Islet of Langerhans (tissue), 1 donor: ENCODE results near the gene ROS1.
A peak's percentile ranks its signal among the peaks of the same experiment; 100 is the strongest.
"Not testable (repeated sequence)": the region's sequence is repeated elsewhere in the genome, so short reads cannot be mapped to it uniquely, and the experiment has no call there.

Source experiments
- FAIRE-seq: peaks from one replicate; lab custom pipeline; 2011; peaks lifted over from hg19 to GRCh38; lab: Jason Lieb, UNC

ROS1 gene

DNA sequence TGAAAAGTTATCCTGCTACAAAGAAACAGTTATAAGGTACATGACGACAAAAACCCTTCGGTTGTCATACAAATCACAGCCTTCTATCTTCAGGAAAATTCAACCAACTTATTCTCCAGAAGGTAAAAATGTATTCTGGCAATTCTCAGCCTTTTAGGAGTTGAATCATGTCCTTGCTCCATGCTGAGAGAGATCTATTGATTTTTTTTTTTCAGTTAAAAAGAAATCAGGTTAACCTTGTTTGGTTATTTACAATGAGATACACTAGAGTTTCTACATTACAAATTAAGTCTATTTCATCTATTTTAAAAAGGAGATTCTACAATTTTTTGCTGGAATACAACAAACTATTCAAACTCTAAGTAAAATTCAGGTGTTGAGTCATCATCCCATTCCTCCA lies 45.4 kb downstream of the ROS1 start:
- no peak for FAIRE-seq

DNA sequence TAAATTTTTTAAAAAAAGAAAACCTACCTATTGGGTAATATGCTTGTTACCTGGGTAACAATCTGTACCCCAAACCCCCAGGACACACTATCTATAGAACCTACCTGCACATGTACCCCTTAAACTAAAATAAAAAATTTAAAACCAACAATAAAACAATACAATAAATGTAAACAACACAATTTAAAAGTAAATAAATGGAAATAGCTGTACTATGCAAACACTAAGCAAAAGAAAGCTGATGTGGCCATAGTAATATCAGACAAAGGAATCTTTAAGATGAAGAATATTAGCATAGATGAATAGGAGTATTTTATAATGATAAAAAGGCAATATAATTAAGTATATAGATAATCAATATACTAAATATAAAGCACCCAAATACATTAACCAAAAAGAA lies 50.3 kb downstream of the ROS1 start:
- no peak for FAIRE-seq

DNA sequence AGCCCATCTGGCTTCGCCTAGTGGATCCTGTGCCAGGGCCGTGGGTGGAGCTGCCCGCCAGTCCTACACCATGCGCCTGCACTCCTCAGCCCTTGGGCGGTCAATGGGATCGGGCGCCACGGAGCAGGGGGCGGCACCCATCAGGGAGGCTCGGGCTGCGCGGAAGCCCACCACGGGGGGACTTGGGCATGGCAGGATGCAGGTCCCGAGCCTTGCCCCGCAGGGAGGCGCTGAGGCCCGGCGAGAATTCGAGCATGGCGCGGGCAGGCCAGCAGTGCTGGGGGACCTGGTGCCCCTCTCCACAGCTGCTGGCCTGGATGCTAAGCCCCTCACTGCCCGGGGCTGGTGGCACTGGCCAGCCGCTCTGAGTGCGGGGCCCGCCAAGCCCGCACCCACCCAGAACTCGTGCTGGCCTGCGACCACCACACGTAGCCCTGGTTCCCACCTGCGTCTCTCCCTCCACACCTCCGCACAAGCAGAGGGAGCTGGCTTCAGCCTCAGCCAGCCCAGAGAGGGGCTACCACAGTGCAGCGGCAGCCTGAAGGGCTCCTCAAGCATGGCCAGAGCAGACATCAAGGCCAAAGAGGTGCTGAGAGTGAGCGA lies 52.4 kb downstream of the ROS1 start:
- FAIRE-seq = no peak

DNA sequence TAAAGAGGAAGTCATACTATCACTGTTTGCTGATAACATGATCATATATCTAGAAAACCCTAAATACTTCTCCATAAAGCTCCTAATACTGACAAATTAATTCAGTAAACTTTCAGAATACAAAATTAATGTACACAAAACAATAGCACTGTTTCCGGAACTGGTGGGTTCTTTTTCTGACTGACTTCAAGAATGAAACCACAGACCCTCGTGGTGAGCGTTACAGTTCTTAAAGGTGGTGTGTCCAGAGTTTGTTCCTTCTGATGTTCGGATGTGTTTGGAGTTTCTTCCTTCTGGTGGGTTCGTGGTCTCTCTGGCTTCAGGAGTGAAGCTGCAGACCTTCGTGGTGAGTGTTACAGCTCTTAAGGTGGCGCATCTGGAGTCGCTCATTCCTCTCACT lies 53.5 kb downstream of the ROS1 start:
- FAIRE-seq = not testable (repeated sequence)

DNA sequence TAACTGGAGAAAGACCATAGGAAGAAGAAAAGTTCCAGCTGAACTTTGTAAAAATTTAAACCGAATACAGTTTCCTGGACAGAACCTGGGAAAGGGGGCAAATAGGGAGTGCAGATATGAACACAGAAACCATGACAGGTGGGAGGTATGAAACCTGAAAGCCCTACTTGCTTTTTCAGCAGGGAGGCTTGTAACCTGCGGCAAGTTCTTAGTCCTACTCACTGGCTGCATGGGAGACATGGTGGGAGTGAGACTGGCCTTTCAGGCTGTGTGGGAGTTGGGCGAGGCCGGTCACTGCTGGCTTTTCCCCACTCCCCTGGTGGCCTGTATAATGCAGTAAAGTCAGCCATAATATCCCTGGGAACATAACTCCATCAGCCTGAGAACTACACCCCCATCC lies 54.2 kb downstream of the ROS1 start:
- FAIRE-seq = no peak

DNA sequence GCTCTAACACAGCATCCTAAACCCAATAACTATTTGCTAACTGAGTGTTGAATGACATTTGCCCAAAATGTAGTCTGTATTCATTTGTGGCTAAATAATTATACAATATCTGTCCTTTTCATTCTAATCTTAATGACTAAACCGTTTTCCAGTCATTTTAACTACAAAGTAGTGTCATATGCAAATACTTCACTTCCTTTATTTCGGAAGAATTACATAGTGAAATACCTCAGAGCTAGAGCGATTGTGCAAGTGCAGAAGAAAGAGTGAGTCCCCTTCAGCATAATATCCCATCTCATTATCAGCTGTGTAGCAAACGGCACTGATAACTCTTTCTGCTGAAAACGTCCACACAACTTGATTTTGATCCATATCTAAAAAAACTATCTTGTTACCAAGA lies 66.2 kb downstream of the ROS1 start:
- FAIRE-seq = no peak

DNA sequence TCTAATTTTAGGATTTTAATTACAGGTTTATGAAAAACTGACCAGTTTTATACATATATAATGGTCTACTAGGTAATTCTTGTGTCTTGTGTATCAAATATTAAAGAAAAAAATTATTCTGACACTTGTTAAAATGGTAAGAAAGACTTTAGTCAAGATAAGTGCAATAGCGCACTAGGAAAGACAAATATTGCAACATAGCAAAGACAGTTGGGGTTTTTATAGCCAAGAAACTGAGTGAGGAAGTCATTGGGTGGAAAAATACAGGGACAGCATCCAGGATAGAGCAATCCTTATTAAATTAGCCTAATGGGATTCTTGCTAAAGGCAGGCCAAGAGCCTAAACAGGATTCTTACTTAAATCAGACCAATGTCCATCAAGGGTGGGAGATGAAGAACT lies 71.1 kb downstream of the ROS1 start:
- FAIRE-seq = no peak

DNA sequence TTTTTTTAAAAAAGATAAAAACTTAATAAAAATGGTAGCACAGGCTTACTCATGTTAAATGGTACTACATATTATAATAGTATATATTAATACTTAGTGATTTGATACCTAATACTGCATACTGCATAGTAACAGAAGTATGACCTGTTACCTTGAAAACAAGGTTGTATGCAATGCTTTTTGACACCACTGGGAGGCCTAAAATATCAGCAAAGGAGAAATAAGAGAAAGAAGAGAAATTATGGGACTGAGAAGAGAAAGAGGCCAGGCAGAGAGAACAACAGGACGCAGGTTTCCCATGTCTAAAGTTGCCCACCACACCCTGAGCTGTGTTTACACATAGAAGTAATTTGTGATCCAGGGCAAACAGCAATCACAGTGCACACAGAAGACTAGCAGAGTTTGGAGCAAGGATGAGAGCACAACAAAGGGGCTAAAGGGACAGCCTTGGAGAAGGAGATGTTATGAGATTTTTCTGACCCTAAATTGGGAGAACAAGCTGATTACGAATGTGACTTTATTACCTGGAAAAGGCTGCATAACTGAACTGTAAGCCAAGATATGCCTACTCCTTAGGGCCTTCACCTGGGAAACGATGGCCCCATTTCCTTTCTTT lies 73.2 kb downstream of the ROS1 start:
- peak; percentile 61 for FAIRE-seq

DNA sequence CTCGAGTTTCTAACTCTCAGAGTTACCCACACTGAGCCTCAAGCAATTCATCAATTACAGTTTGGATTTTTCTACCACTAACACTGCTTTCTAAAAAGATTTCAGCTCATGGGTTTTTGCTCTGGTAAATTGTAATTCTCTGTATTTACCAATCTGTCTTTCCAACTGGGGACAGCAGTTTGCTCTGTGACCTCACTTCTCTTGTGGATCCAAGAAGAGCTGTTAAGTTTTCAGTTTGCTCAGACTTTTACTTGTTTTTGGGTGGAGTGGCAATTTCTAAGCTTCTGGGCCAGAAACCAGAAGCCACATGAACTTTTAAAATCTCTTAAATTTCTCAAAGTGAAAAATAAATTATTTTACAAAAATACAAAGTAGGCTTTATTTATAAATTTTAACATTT lies 74.2 kb downstream of the ROS1 start:
- no peak for FAIRE-seq

DNA sequence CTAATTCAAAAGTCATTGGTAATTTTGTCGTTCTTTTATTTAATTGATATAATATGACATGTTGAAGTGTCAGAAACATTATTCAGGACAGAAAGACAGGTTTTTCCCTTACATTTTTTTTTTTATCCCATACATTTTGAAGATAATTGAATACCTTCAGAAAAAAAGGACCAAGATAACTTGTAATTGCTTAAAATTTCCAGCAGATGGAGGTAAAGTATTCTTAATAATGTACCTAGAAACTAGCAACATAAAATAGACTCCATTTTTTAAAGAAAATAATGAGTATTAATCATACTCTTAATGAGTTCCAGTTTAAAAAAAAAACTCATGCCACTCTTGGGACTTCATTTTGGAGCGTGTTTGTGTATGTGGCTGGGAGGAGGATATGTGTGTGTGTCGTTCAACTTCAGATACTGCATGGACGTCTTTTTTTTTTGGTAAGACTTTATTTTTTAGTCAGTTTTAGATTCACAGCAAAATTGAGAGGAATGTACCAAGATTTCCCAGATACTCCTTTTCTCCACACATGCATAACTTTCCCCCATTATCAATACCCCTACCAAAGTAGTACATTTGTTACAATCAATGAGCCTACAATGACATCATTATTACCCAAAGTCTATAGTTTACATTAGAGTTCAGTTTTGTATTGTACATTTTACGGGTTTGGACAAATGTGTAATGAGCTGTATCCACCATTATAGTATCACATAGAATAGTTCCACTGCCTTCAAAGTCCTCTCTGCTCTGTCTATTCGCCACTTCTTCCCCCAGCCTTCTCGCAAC lies 79.4 kb downstream of the ROS1 start:
- peak; percentile 100 for FAIRE-seq

DNA sequence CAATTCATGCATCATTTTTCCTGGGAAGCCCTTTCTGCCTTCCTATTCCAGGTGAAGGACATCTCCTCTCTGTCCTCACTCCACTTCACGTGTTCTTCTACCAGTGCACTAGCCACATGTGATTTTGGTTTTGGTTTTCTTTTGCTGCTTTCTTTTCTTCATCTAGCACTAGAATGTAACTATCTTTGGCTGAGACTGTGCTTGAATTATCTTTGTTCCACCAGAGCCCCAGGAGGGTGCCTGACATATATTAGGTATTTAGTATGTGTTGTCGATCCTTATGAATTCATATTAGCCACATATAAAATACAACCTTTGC lies 80.5 kb downstream of the ROS1 start:
- no peak for FAIRE-seq

DNA sequence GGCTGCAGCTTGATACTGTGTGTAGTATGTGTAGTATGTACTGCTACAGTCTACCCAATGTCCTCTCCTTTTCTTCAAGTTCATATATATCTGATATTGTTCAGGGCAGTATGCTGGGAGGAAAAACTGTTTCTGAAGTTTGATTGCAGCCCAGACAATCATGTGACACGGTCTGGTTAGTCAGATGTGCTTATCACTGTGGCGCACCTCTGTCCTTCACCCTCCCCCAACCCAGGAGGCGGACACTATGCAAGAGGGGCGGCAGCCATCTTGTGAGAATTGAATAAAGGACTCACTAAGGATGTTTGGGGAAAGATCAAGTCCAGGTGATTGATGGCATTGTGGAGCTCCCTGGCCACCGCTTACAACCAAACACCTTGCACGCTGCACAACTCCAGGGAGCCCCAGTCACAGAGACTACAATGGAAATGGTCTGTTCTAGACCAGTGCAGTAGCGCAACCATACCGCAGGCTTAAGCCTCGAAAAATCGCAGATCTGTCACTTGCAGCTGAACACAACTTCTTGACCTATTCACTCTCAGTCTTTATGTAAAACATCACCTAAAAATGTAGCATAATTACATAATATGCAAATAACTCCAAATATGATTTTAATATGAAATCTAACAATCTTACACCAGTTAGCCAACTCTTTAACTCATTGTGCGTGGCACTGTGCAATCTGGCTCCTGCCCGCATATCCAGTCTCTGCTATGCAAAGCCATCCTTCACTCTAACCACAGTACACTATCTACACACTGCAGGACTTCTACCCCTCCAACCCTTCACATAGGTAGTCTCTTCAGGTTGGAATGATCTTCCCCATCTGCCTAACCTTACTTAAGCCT lies 81.1 kb downstream of the ROS1 start:
- no peak for FAIRE-seq

DNA sequence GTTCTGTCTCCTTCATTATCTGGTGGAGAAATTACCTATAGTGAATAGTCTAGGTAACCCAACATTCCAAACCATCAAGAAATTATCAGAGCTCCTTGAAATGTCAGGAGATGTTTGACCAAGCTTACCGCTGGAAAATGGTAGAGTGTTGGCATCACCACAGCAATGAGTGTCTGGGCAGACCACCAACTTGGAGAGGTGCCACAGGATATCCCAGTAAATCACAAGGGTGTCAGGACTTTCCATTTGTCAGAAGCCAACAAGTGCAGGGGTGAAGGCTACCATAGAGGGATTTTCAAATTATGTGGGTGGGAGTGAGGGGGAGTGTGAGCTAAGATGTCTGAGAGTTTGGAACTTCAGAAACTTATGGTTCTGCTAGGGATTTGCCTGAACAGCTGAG lies 87.2 kb downstream of the ROS1 start:
- FAIRE-seq = no peak

DNA sequence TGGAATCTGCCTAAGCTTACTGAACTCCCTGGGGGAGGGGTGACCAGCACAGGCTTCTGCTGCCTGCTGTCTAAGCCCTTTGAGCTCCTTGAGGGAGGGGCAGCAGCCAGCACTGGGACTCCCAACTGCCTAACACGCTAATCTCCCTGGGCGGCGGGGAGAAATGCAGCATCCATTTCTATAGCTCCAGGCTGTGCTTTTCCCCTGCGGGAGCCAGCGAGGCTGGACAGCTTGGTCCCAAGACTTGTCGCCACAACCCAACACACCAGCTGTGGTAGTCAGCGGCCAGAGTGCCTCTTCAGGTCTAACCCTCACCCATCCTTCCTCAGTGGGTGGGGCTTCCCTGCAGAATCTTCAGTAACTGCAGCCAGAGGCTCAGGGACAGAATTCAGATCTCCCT lies 95.8 kb downstream of the ROS1 start:
- FAIRE-seq = no peak

DNA sequence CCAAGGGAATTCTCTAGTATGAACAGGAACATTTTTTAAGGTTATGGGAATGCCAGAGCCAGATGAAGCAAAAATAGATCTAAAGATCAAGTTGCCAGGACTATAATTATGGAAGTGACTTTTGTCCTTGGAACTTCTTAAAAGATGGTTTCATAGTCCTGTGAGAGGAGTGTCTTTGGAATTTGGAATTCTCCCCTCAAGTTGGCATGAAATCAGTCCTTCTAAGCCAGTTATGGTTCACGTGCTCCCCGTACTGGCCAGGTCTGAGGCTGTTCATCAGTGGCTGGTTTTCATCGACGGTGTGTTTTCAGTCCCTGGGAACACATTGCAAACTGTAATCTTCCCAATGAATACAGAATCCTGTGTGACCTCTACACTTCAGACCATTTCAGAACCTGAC lies 97.2 kb downstream of the ROS1 start:
- no peak for FAIRE-seq

DNA sequence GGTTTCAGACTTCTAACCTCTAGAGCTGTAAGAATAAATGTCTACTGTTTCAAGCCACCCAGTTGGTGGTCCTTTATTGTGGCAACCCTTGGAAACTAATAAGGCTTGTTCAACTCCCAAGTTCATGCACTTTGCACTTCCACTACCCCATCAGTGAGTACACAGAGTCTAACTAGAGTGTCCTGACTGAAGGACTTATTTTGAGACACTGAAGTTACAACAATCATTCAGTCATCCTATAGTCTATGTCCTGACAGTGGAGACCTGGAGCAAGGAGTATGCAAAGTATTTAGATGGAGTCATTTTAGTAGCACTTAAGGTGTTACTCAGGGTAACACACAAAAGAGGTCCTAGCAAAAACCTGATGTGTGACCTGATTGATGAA lies 97.7 kb downstream of the ROS1 start:
- no peak for FAIRE-seq

DNA sequence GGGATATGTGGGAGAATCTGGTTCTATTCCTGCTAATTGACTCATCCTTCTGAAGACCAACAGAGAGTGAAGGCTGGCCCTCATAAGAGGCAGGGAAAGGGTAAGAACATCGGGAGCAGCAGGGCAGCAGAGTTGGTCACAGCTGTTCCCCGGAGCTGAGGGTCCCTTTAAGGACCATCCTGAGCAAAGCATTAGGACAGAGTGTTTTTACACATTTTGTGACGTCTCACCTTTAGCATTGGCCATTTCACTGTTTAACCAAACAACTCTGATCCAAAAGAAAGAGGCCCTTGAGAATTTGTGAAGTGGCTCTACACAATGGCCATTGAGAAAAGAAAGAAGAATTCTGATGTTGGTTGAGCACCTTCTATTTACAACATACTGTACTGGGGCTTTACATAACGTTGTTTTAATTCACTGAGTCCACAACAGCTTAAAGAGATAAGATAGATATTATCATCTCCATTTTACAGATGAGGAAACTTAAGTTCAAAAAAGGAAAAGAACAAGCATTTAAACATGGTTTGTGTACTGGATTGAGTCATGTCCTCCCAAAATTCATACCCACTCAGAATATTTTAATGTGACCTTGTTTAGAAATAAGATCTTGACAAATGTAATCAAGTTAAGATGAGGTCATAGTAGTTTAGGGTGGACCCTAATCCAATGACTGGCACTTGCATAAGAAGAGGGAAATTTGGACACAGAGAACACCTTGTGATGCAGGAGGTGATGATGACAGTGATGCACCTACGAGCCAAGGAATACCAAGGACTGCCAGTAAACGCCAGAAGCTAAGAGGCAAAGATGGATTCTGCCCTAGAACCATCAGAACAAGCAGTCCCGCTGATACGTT lies 98.4 kb downstream of the ROS1 start:
- no peak for FAIRE-seq

DNA sequence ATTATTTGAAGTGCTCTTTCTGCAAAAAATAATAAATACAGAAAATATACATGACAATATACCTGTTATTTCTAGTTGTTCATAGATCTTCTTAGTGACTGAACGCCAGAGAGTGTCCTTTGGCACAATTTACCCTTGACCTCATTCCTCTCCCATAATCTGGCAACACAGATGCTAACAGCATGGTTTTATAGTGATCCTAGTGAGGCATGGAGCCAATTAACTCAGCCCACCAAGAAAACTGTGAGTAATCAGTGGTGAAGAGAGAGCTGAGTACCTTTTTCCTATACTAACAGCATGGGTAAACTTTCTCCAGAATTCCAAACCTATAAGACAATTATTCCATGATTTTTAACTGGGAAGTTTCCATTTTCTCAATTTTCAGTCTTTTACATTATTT lies 99.3 kb downstream of the ROS1 start:
- FAIRE-seq = no peak

DNA sequence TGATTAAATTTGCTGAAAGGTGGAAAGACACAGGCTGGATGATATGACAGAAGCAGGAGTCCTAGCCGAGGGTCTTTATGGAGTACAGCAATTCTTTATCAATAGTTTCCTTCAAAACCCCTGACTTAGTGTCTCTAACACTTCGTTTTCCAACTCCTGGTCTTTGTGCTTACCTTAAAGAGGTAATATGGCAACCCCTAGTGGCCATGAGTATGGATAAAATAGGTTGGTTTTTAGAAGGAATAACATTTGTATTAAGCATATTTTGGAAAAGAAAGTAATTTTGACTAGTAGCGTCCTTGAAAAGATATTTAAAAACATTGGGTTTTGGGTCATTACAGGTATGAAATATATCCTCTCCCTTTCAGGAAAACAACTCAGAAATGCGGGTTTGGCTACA lies 108.5 kb downstream of the ROS1 start:
- peak; percentile 84 for FAIRE-seq

DNA sequence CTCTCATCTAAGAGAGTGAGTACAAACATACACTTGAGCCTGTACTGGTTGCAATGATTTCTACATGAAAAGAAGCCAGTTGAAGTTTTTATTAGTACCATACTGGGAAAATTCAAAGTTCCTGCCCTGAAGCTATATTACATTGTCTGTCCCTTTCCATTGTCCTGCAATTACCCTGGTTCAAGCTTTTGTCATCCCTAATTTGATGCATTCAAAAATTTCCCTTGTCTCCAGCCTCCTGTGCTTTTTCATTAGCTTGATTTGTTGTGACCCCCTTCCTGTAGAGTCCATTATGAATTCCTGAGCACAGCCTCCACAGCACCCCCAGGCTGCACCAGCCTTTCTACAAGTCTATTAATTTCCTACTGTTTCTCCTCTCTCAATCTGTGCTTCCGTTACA lies 114.0 kb downstream of the ROS1 start:
- no peak for FAIRE-seq

DNA sequence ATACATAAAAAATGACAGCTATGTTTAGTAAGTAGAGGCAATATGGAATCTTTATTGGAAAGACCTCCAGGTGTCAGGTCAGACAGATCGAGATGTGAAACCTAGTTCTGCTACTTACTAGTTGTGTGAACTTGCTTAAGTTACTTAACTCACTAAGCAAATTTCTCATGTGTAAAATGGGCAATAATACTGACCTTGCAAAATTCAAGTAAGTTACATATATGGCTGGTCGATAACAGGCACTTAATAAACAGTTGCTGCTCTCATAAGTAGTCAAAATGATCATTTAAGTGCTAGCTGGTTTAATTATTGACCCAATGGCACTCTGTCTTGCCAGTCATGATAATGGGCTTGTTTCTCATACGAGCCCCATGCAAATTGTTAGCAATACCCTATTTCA lies 114.4 kb downstream of the ROS1 start:
- no peak for FAIRE-seq

DNA sequence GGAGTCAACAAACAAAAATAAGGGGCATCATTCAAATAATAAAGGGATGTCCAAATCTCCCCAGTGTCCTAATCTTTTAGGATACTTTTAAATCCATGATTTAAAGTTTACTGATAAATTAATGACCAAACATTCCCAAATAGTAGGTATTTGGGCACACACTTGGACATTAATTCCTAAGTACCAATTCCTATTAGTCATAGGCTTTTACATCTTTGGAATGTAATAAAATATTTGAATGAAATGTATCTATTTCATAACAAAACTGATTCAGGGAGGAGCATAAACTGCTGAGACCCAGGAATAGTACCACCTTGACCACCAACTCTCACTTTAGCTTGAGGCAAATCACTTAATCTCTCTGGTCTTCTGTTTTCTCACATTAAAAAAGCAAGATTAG lies 116.1 kb downstream of the ROS1 start:
- no peak for FAIRE-seq
